ENCODE measurements around the gene KLHL13.
"Not testable (repeated sequence)": the region's sequence is repeated elsewhere in the genome, so short reads cannot be mapped to it uniquely, and the experiment has no call there.

KLHL13 gene

DNA sequence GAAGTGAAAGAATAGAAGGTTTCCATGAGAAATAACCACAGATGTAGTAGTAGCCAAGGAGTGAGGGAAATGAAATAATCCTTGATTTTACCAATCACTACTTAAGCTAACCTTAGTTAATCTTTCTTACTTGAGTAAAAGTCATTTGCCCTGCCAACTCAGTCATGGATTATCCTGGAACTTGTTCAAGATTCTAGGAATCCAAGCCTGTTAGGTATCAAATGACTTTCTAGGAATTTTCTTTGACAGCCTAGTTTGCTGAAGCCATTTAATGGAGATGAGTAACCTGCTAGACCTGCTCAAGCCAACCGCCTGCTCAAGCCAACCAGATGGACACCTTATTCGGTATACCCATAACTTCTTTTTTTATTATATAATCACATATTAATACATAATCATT is 180.5 kb downstream of the KLHL13 start:
- TF ChIP-seq GATA1 (IDR thresholded peaks at IDR 0.05; ENCODE audit: low read depth, low read length) = no peak
- TF ChIP-seq POLR2A (IDR thresholded peaks at IDR 0.05; ENCODE audit: low read length) = no peak
- no peak for DNase-seq

DNA sequence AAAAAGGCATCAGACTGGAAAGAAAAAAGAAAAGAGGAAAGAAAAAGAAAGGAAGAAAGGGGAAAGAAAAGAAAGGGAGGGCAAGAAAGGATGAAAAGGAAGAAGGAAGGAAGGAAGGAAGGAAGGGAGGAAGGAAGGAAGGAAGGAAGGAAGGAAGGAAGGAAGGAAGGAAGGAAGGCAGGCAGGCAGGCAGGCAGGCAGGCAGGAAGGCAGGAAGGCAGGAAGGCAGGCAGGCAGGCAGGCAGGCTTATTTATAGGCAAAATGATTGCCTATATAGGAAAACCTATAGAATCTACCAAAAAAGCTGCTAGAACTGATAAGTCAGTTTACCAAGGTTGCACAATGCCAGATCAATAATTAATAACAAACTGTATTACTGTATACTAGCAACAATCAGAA is 186.5 kb downstream of the KLHL13 start:
- not testable (repeated sequence) for DNase-seq

GRCh38 chrX:117919755-117920154 is 196.9 kb downstream of the KLHL13 start:
- no peak for TF ChIP-seq POLR2A (IDR thresholded peaks at IDR 0.05; ENCODE audit: low read length)
- TF ChIP-seq GATA1 (IDR thresholded peaks at IDR 0.05; ENCODE audit: low read depth, low read length) = no peak
- no peak for DNase-seq

DNA sequence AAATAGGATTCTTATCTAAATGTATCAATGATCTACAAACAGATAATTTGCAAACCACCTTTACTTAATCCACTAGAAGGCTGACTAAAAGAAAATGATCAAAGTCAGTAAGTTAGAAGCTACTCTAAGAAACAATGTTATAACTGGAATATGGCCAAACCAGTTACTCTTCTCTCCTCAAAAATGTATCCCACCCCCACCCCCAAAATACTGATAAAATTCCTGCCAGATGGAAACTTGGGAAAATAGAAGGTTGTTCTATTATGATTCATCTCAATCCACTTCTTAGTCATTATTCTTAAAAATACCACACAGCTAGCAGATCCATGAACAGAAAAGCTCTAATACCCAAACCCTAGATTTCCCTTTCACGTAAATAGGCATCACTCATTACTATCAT is 206.4 kb downstream of the KLHL13 start:
- no peak for DNase-seq
- TF ChIP-seq POLR2A (IDR thresholded peaks at IDR 0.05; ENCODE audit: low read length) (no peak), GATA1 (IDR thresholded peaks at IDR 0.05; ENCODE audit: low read depth, low read length) (no peak)

- no peak for TF ChIP-seq POLR2A (IDR thresholded peaks at IDR 0.05; ENCODE audit: low read length)
- TF ChIP-seq GATA1 (IDR thresholded peaks at IDR 0.05; ENCODE audit: low read depth, low read length) = no peak
- no peak for DNase-seq
These were observed 218.4 kb downstream of the KLHL13 start for GRCh38 chrX:117898226-117898625.

DNA sequence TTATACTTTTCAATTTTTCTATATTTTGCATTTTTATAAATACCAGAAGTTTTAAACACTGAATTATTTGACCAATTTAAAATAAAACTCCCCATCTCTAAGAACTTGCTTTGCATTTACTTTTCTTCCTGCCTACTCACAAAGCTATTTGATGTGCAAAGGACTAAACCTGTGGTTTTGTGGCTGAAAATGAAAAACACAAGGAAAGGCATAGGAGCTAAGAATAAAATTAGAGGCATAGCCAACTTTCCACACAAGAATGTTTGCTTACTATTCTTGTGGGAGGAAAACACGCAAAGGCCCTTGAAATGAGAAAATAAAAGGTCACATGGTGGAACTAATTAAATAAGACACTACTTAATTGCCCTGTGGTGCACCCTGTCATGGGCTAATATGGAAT is 221.2 kb downstream of the KLHL13 start:
- TF ChIP-seq POLR2A (IDR thresholded peaks at IDR 0.05; ENCODE audit: low read length) (no peak), GATA1 (IDR thresholded peaks at IDR 0.05; ENCODE audit: low read depth, low read length) (no peak)
- no peak for DNase-seq

- no peak for DNase-seq
- no peak for TF ChIP-seq GATA1 (IDR thresholded peaks at IDR 0.05; ENCODE audit: low read depth, low read length)
- no peak for TF ChIP-seq POLR2A (IDR thresholded peaks at IDR 0.05; ENCODE audit: low read length)
These were observed 224.1 kb downstream of the KLHL13 start for GRCh38 chrX:117892469-117892868.

DNA sequence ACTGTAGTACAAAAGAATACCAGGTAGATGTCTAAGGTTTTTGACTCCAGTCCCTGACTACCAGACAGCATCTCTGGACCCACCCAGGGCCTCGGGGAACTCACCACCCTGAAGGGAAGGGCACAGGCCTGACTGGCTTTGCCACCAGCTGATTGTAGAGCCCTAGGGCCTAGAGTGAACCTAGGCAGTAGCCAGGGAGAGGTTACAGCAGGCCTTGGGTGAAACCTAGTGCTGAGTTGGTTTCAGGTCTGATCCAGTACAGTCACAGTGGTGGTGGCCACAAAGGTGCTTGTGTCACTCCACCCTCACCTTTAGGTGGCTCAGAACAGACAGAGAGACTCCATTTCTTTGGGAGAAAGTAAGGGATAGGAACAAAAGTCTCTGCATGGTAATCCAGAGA is 244.8 kb downstream of the KLHL13 start:
- DNase-seq = no peak
- TF ChIP-seq POLR2A (IDR thresholded peaks at IDR 0.05; ENCODE audit: low read length) (no peak), GATA1 (IDR thresholded peaks at IDR 0.05; ENCODE audit: low read depth, low read length) (no peak)

DNA sequence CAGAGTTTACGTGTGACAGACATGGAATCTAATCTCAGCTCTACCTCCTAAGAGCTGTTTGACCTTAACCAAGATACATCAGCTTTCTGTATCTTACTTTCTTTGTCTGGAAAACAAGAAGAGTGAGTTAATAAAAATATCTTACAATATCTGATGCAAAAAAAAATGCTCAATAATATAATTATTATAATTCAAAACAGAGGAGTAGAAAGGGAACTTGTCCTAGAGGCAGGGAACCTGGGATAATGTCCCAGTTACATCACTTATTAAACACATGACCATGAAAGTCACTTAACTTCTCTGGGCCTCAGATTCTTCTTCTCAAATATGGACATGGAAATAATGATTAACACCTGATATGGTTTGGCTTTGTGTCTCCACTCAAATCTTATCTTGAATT is 256.1 kb downstream of the KLHL13 start:
- DNase-seq = no peak
- TF ChIP-seq GATA1 (IDR thresholded peaks at IDR 0.05; ENCODE audit: low read depth, low read length) = no peak
- TF ChIP-seq POLR2A (IDR thresholded peaks at IDR 0.05; ENCODE audit: low read length) = no peak

GRCh38 chrX:117854806-117855205 is 261.8 kb downstream of the KLHL13 start:
- no peak for DNase-seq
- TF ChIP-seq POLR2A (IDR thresholded peaks at IDR 0.05; ENCODE audit: low read length) (no peak), GATA1 (IDR thresholded peaks at IDR 0.05; ENCODE audit: low read depth, low read length) (no peak)

GRCh38 chrX:117851025-117851424 is 265.6 kb downstream of the KLHL13 start:
- DNase-seq = no peak
- TF ChIP-seq GATA1 (IDR thresholded peaks at IDR 0.05; ENCODE audit: low read depth, low read length) (no peak), POLR2A (IDR thresholded peaks at IDR 0.05; ENCODE audit: low read length) (no peak)

All from erythroblast (primary cell).